Measurements from ENCODE around the gene SYT7. TPM values are rescaled to one million over a fixed set of nuclear protein-coding genes. Genes with fewer than 3 reads are reported as not detected.

Gene SYT7
- total and polyA plus RNA-seq, 2 of the 4 experiments (the other 2 are of a cell fraction), result under 0.01 to 0.19 TPM

GRCh38 chr11:61524963-61525587, 55.8 kb downstream of the SYT7 start:
- no TSS peak for BruUV-seq (replicated peaks)
- Histone ChIP-seq H2AK5ac (ENCODE audit: low read depth, low read length) (no peak overlapping the region), H3K4me2 (ENCODE audit: low read depth, low read length) (no peak overlapping the region)

More at GRCh38 chr11:61524963-61525587, 55.8 kb downstream of the SYT7 start:
- dilution Hi-C loops (cut with HindIII; ENCODE audit: low sequenced_read_pairs, unreplicated experiment), result no loop called here
- H3K79me1 ChIP-seq (ENCODE audit: low read depth in 1 of 2, low read length in 2 of 2), result no peaks in the 10 kb centered on the region
- no peak overlapping the region for H3K27ac ChIP-seq (ENCODE audit: insufficient read depth, low read length)
- no peak overlapping the region for H2BK20ac ChIP-seq (ENCODE audit: low read depth, low read length)
- no peak overlapping the region for H2AFZ ChIP-seq (replicated peaks; ENCODE audit: low read length, poor library complexity)
- H2BK5ac ChIP-seq (ENCODE audit: low read depth, low read length, poor library complexity, severe bottlenecking), result no peak overlapping the region
- H3K4ac ChIP-seq (ENCODE audit: low read depth, low read length), result no peak overlapping the region
- no peaks in the 10 kb centered on the region for H4K20me1 ChIP-seq (ENCODE audit: insufficient read depth, low read length)
- no peak overlapping the region for H2BK120ac ChIP-seq (ENCODE audit: low read depth, low read length)
- intact Hi-C loops (cut with micrococcal nuclease), result no loop called here
- in situ Hi-C loops (cut with MboI; ENCODE audit: low sequenced_read_pairs), result no loop called here
- H3K14ac ChIP-seq (replicated peaks; ENCODE audit: low read depth, low read length), result no peak overlapping the region
- 0 out of 2 replicates have a peak, but pooled peaks cover 2% of the 10 kb centered on the region for H3K9me3 ChIP-seq (ENCODE audit: control insufficient read depth, insufficient read depth, low read length)
- no peak for TF ChIP-seq NFE2L2 (IDR thresholded peaks at IDR 0.05; ENCODE audit: low read depth, low read length)
- no peak for TF ChIP-seq POLR2A (IDR thresholded peaks at IDR 0.05; ENCODE audit: low read depth, low read length)
- no peak for TF ChIP-seq MAZ (IDR thresholded peaks at IDR 0.05; ENCODE audit: borderline replicate concordance, low read depth, low read length)
- no peak for TF ChIP-seq BHLHE40 (IDR thresholded peaks at IDR 0.05; ENCODE audit: low read depth, low read length)
- no peak for TF ChIP-seq RAD21 (IDR thresholded peaks at IDR 0.05; ENCODE audit: low read length)
- TF ChIP-seq ELK1 (IDR thresholded peaks at IDR 0.05; ENCODE audit: borderline replicate concordance, low read depth, low read length), result no peak
- no peak for TF ChIP-seq CEBPB (IDR thresholded peaks at IDR 0.05; ENCODE audit: low read depth, low read length)
- TF ChIP-seq FOS (IDR thresholded peaks at IDR 0.05; ENCODE audit: low read depth, low read length), result no peak
- TF ChIP-seq RCOR1 (IDR thresholded peaks at IDR 0.05; ENCODE audit: insufficient replicate concordance, low read length), result no peak
- TF ChIP-seq CHD1 (IDR thresholded peaks at IDR 0.05; ENCODE audit: low read depth, low read length), result no peak
- TF ChIP-seq SMC3 (IDR thresholded peaks at IDR 0.05; ENCODE audit: low read depth, low read length), result no peak
- TF ChIP-seq RFX5 (IDR thresholded peaks at IDR 0.05; ENCODE audit: low read depth, low read length), result no peak
- TF ChIP-seq CTCF (conservative IDR thresholded peaks at IDR 0.05; ENCODE audit: low read depth, low read length), result no peak
- TF ChIP-seq MAFK (IDR thresholded peaks at IDR 0.05; ENCODE audit: low read depth, low read length), result no peak
- no peak for TF ChIP-seq MXI1 (IDR thresholded peaks at IDR 0.05; ENCODE audit: borderline replicate concordance, low read depth, low read length)
- no peak for TF ChIP-seq USF2 (IDR thresholded peaks at IDR 0.05; ENCODE audit: low read depth, low read length)
- no peak overlapping the region for H4K91ac ChIP-seq (ENCODE audit: insufficient read depth, low read depth, low read length)
- ATAC-seq (ENCODE audit: low read depth), result no peak
- CTCF ChIA-PET, result no interaction called here
- POLR2A ChIA-PET (ENCODE audit: unreplicated experiment), result no interaction called here
- no peak overlapping the region for H3K9ac ChIP-seq (ENCODE audit: low read depth, low read length)
- no peaks in the 10 kb centered on the region for H3K36me3 ChIP-seq (ENCODE audit: control insufficient read depth, insufficient read depth, low read length)
- no peak overlapping the region for H4K5ac ChIP-seq (ENCODE audit: low read depth, low read length)
- no peak overlapping the region for H3K56ac ChIP-seq (ENCODE audit: extremely low read depth, insufficient read depth, low read length)
- WGBS, 2 experiments (ENCODE audit: extremely low coverage in 2 of 2, insufficient read length in 1 of 2), result 63% methylated on average over 14 of the region's 19 CpGs; no CpG with 5 or more reads in 1 of the 2 experiments
- H4K8ac ChIP-seq (ENCODE audit: low read depth in 2 of 2, low read length in 2 of 2), result no peak overlapping the region
- H2BK15ac ChIP-seq (ENCODE audit: low read depth, low read length), result no peak overlapping the region
- no peaks in the 10 kb centered on the region for H3K9me1 ChIP-seq (ENCODE audit: insufficient read depth, low read length)
- no peaks in the 10 kb centered on the region for H3K4me1 ChIP-seq (ENCODE audit: control insufficient read depth, insufficient read depth, low read length)
- no peak for DNase-seq
- H3K4me3 ChIP-seq (ENCODE audit: insufficient read depth, low read depth, low read length), result no peak overlapping the region
- no peak overlapping the region for H3K23ac ChIP-seq (ENCODE audit: low read depth, low read length)
- H3K18ac ChIP-seq (ENCODE audit: low read depth, low read length), result no peak overlapping the region
- H3K27me3 ChIP-seq (ENCODE audit: control insufficient read depth, insufficient read depth, low read length), result peaks cover 84% of the 10 kb centered on the region
- H2AK9ac ChIP-seq (replicated peaks; ENCODE audit: low read depth, low read length, poor library complexity), result no peak overlapping the region

Data from IMR-90 (cell line).